Parathyroid adenoma (tissue), 2 donors: ENCODE measurements around the gene APOB.

Experiments
- H2AFZ ChIP-seq: fragments of 300-600 bp; sonication (generic); one replicate; pipeline ENCODE4 v1.7.0; 2017; ENCODE audit warnings: antibody characterized with exemption, mild to moderate bottlenecking
- H3K27ac ChIP-seq: fragments of 300-600 bp; sonication (generic); one replicate; pipeline ENCODE4 v1.7.0; 2017
- H3K27me3 ChIP-seq: fragments of 300-600 bp; sonication (generic); one replicate; pipeline ENCODE4 v1.7.0; 2017; ENCODE audit warnings: low read length; ENCODE audit not compliant: control insufficient read depth, insufficient read depth
- H3K36me3 ChIP-seq: fragments of 300-600 bp; sonication (generic); one replicate; pipeline ENCODE4 v1.7.0; 2017; ENCODE audit warnings: low read length; ENCODE audit not compliant: control insufficient read depth, insufficient read depth
- H3K4me1 ChIP-seq: fragments of 300-600 bp; sonication (generic); one replicate; pipeline ENCODE4 v1.7.0; 2017; ENCODE audit warnings: control low read depth
- H3K4me2 ChIP-seq: fragments of 300-600 bp; sonication (generic); one replicate; pipeline ENCODE4 v1.7.0; 2017; ENCODE audit warnings: low read length
- H3K4me3 ChIP-seq: fragments of 300-600 bp; sonication (generic); one replicate; pipeline ENCODE4 v1.7.0; 2017; ENCODE audit warnings: low read depth, low read length
- H3K79me2 ChIP-seq: fragments of 300-600 bp; sonication (generic); one replicate; pipeline ENCODE4 v1.7.0; 2017; ENCODE audit warnings: control low read depth
- H3K9ac ChIP-seq: fragments of 300-600 bp; sonication (generic); one replicate; pipeline ENCODE4 v1.7.0; 2017; ENCODE audit warnings: mild to moderate bottlenecking
- H3K9me3 ChIP-seq: fragments of 300-600 bp; sonication (generic); one replicate; pipeline ENCODE4 v1.7.0; 2017; ENCODE audit warnings: low read length; ENCODE audit not compliant: control insufficient read depth
- CTCF ChIP-seq: fragments of 300-600 bp; sonication (generic); IDR thresholded peaks from one replicate; pipeline ENCODE4 v1.7.0; 2017; ENCODE audit warnings: antibody characterized with exemption, mild to moderate bottlenecking
- donor health status: primary hyperparathyroidism.

APOB gene

GRCh38 chr2:21001988-21002813, 41.7 kb downstream of the APOB start:
- Histone ChIP-seq H3K9ac (no peak overlapping the region), H3K27me3 (no peaks in the 10 kb centered on the region), H3K36me3 (no peaks in the 10 kb centered on the region), H3K4me1 (no peaks in the 10 kb centered on the region), H3K79me2 (no peaks in the 10 kb centered on the region), H3K9me3 (no peaks in the 10 kb centered on the region), H3K4me3 (no peak overlapping the region), H2AFZ (no peak overlapping the region), H3K27ac (no peak overlapping the region), H3K4me2 (no peak overlapping the region)
- TF ChIP-seq CTCF, result no peak

- Histone ChIP-seq H3K9me3 (no peaks in the 10 kb centered on the region), H3K4me1 (no peaks in the 10 kb centered on the region), H3K36me3 (no peaks in the 10 kb centered on the region), H3K79me2 (no peaks in the 10 kb centered on the region), H3K4me2 (no peak overlapping the region), H3K27me3 (no peaks in the 10 kb centered on the region), H3K9ac (no peak overlapping the region), H3K4me3 (no peak overlapping the region), H2AFZ (no peak overlapping the region), H3K27ac (no peak overlapping the region)
- TF ChIP-seq CTCF, result no peak
Measured at GRCh38 chr2:21001225-21001946, 42.5 kb downstream of the APOB start.

- TF ChIP-seq CTCF, result no peak
Measured at GRCh38 chr2:20999906-21000645, 43.8 kb downstream of the APOB start.

DNA sequence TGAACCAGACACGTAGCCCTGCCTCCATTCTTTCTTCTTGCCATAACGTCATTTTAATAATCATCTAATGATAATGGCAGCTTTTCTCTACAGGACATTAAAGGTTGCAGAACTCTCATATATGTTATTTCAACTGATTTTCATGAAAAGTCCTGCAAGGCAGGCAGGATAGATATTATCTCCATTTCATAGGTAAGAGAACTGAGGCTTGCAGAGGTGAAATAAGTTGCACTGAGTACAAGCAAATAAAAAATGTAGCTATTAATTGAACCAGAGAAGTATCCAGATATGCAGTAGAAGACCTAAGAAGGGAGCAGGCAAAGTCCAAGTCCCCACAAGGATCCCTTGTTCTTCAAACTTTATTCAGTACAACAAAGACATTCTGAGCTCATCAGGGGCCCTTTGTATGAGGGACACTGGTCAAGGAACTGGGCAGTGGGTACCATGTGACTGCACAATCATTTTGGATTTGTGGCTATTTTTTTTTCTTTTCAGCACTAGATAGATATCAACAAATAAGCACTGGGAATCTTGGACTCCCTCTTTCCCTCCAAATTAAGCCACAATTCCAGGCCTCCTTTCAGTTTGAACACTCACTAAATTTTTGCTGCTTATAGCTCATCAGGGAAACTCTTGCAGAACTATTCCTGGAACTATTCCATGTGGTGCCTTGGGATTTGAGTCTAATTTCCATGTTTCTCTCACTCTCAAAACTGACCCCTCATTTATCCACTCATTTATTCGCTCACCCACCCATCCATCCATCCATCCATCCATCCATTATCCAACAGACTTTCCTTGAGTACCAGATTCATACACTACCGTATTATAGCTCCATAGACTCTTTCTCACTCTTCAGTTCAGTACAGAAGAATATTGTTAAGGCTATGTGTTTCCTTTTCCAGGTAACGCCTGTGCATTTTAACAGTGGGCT, 44.6 kb downstream of the APOB start:
- no peaks in the 10 kb centered on the region for H3K36me3 ChIP-seq
- H3K4me2 ChIP-seq, result no peak overlapping the region
- no peak overlapping the region for H3K4me3 ChIP-seq
- no peak overlapping the region for H2AFZ ChIP-seq
- H3K27me3 ChIP-seq, result no peaks in the 10 kb centered on the region
- no peak overlapping the region for H3K9ac ChIP-seq
- no peak overlapping the region for H3K27ac ChIP-seq
- no peak for TF ChIP-seq CTCF
- H3K4me1 ChIP-seq, result no peaks in the 10 kb centered on the region
- H3K9me3 ChIP-seq, result no peaks in the 10 kb centered on the region
- H3K79me2 ChIP-seq, result no peaks in the 10 kb centered on the region

More at GRCh38 chr2:20999906-21000645, 43.8 kb downstream of the APOB start:
- no peaks in the 10 kb centered on the region for H3K9me3 ChIP-seq
- no peaks in the 10 kb centered on the region for H3K79me2 ChIP-seq
- no peak overlapping the region for H3K27ac ChIP-seq
- no peak overlapping the region for H3K4me2 ChIP-seq
- H3K9ac ChIP-seq, result no peak overlapping the region
- H2AFZ ChIP-seq, result no peak overlapping the region
- no peaks in the 10 kb centered on the region for H3K27me3 ChIP-seq
- no peaks in the 10 kb centered on the region for H3K36me3 ChIP-seq
- no peak overlapping the region for H3K4me3 ChIP-seq
- no peaks in the 10 kb centered on the region for H3K4me1 ChIP-seq
